ENCODE data around the gene CSTF3.

CSTF3 gene

GRCh38 chr11:33064033-33064825, 97.1 kb downstream of the CSTF3 start:
- Histone ChIP-seq H3K4me3 (ENCODE audit: low read depth, low read length, poor library complexity, severe bottlenecking) (no peak overlapping the region), H3K4me2 (ENCODE audit: low read length) (peak overlapping the region; percentile 15; the same call in 1 of the 2 replicates), H3F3A (ENCODE audit: insufficient read depth, low read length) (no peaks in the 10 kb centered on the region), H3K9me2 (ENCODE audit: low read depth, low read length) (no peaks in the 10 kb centered on the region), H3K9me3 (ENCODE audit: low read length) (no peaks in the 10 kb centered on the region), H3K9ac (ENCODE audit: low read length) (no peak overlapping the region), H2AFZ (ENCODE audit: low read length) (no peak overlapping the region), H3K27ac (ENCODE audit: low read depth, low read length, poor library complexity, severe bottlenecking) (peak overlapping the region; percentile 13), H4K20me1 (ENCODE audit: insufficient read depth, low read length) (no peaks in the 10 kb centered on the region), H3K4me1 (ENCODE audit: insufficient read depth, low read length, severe bottlenecking) (peaks cover 20% of the 10 kb centered on the region), H3K27me3 (ENCODE audit: insufficient read depth, low read length) (no peaks in the 10 kb centered on the region), H3K36me3 (ENCODE audit: insufficient read depth, low read length) (peaks cover 53% of the 10 kb centered on the region; the same call in 1 of the 2 replicates), H3K79me2 (ENCODE audit: insufficient read depth, low read length) (no peaks in the 10 kb centered on the region)
- no peak for TF ChIP-seq EZH2 (IDR thresholded peaks at IDR 0.05; ENCODE audit: borderline replicate concordance, low read length)
- TF ChIP-seq CTCF (IDR thresholded peaks at IDR 0.05; ENCODE audit: low read length) = no peak

- Histone ChIP-seq H3K4me1 (ENCODE audit: insufficient read depth, low read length, severe bottlenecking) (peaks cover 20% of the 10 kb centered on the region), H3K36me3 (ENCODE audit: insufficient read depth, low read length) (peaks cover 54% of the 10 kb centered on the region), H3K9me3 (ENCODE audit: low read length) (no peaks in the 10 kb centered on the region), H3K27me3 (ENCODE audit: insufficient read depth, low read length) (no peaks in the 10 kb centered on the region), H3F3A (ENCODE audit: insufficient read depth, low read length) (no peaks in the 10 kb centered on the region), H3K79me2 (ENCODE audit: insufficient read depth, low read length) (no peaks in the 10 kb centered on the region), H3K27ac (ENCODE audit: low read depth, low read length, poor library complexity, severe bottlenecking) (no peak overlapping the region), H2AFZ (ENCODE audit: low read length) (no peak overlapping the region), H3K9me2 (ENCODE audit: low read depth, low read length) (no peaks in the 10 kb centered on the region), H4K20me1 (ENCODE audit: insufficient read depth, low read length) (no peaks in the 10 kb centered on the region), H3K9ac (ENCODE audit: low read length) (no peak overlapping the region), H3K4me2 (ENCODE audit: low read length) (no peak overlapping the region), H3K4me3 (ENCODE audit: low read depth, low read length, poor library complexity, severe bottlenecking) (no peak overlapping the region)
- TF ChIP-seq EZH2 (IDR thresholded peaks at IDR 0.05; ENCODE audit: borderline replicate concordance, low read length) (no peak), CTCF (IDR thresholded peaks at IDR 0.05; ENCODE audit: low read length) (no peak)
Observed at GRCh38 chr11:33063326-33063881, 97.9 kb downstream of the CSTF3 start.

GRCh38 chr11:33062137-33062536, 99.1 kb downstream of the CSTF3 start:
- Histone ChIP-seq H3K36me3 (ENCODE audit: insufficient read depth, low read length) (peaks cover 58% of the 10 kb centered on the region), H2AFZ (ENCODE audit: low read length) (no peak overlapping the region), H3K9ac (ENCODE audit: low read length) (no peak overlapping the region), H3K9me3 (ENCODE audit: low read length) (no peaks in the 10 kb centered on the region), H3K27me3 (ENCODE audit: insufficient read depth, low read length) (no peaks in the 10 kb centered on the region), H3K9me2 (ENCODE audit: low read depth, low read length) (no peaks in the 10 kb centered on the region), H3K4me2 (ENCODE audit: low read length) (no peak overlapping the region), H3F3A (ENCODE audit: insufficient read depth, low read length) (no peaks in the 10 kb centered on the region), H3K4me3 (ENCODE audit: low read depth, low read length, poor library complexity, severe bottlenecking) (no peak overlapping the region), H3K4me1 (ENCODE audit: insufficient read depth, low read length, severe bottlenecking) (peaks cover 20% of the 10 kb centered on the region), H4K20me1 (ENCODE audit: insufficient read depth, low read length) (no peaks in the 10 kb centered on the region), H3K79me2 (ENCODE audit: insufficient read depth, low read length) (no peaks in the 10 kb centered on the region), H3K27ac (ENCODE audit: low read depth, low read length, poor library complexity, severe bottlenecking) (no peak overlapping the region)
- no peak for TF ChIP-seq CTCF (IDR thresholded peaks at IDR 0.05; ENCODE audit: low read length)
- no peak for TF ChIP-seq EZH2 (IDR thresholded peaks at IDR 0.05; ENCODE audit: borderline replicate concordance, low read length)
